ENCODE data around the gene WDR64. TPM values are rescaled to one million over a fixed set of nuclear protein-coding genes. Genes with fewer than 3 reads are reported as not detected.

Gene WDR64
- total and polyA plus RNA-seq, 2 of the 13 experiments (the other 11 are each of a cell fraction or from before 2014, with no cell fraction given): not detected

DNA sequence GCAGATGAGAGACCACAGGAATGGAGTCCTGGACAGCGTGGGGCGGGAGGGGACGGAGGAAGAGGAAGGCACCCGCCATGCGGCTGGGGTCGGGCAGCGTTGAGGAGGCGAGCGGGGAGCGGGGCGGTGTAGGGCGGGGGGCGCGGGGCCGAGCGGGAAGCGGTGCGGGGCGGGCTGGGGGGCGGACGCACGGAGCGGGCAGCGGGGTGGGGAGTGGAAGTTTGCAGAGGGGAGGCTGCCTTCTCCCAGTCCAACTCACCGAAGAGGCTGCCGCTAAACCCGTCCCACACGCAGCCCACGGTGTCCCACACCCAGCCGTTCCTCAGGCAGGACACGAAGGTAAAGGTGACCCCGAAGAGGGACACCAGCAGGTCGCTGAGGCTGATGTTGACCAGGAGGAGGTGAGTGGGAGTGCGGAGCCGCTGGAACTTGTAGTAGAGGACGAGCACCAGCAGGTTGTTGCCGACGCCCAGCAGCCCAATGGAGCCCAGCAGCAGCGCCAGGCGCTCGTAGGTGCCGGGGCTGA is 12.4 kb upstream of the WDR64 start:
- Histone ChIP-seq H3K4me2 (ENCODE audit: low read depth, low read length) (peak overlapping the region; percentile 82), H2AFZ (ENCODE audit: low read length) (no peak overlapping the region), H3K4me1 (ENCODE audit: insufficient read depth, low read length) (peaks cover 47% of the 10 kb centered on the region), H3K4me3 (replicated peaks in 1 of 3; ENCODE audit: insufficient read depth in 1 of 3, low read depth in 2 of 3, low read length in 3 of 3) (peak overlapping the region; percentile 85 to 100 (median 99)), H4K20me1 (ENCODE audit: insufficient read depth, low read length) (peaks cover 6% of the 10 kb centered on the region; the same call in 1 of the 2 replicates), H3K79me2 (ENCODE audit: insufficient read depth, low read length) (peaks cover 24% of the 10 kb centered on the region), H3K9me3 (ENCODE audit: low read length) (no peaks in the 10 kb centered on the region), H3K36me3 (replicated peaks in 1 of 2; ENCODE audit: control insufficient read depth in 1 of 2, insufficient read depth in 2 of 2, low read length in 2 of 2) (peaks cover 0 to 12% of the 10 kb centered on the region in 2 experiments; a peak in 4 of 5 replicates), H3K27me3 (ENCODE audit: control insufficient read depth in 1 of 2, insufficient read depth in 2 of 2, low read length in 2 of 2) (no peaks in the 10 kb centered on the region; a peak in 1 of 5 replicates), H3K9ac (ENCODE audit: insufficient read depth, low read depth, low read length) (peak overlapping the region; percentile 96), H3K27ac (ENCODE audit: extremely low read length, insufficient read depth, low read length) (peak overlapping the region; percentile 91)
- POLR2A ChIA-PET: interaction anchor here (1.0 to 2.2 kb wide), 5 partner anchors 12 to 208 kb away, joined by 4 to 11 read pairs (median 7); partner anchors contain the start of genes EXO1 and FH
- CTCF ChIA-PET (ENCODE audit: low intra/inter-chr PET ratio, low total read pairs): interaction anchor here (1.0 kb wide), 1 partner anchor 29 kb away, joined by 3 read pairs; no protein-coding TSS in a partner anchor
- 2% methylated on average over 11 of the region's 42 CpGs for WGBS (ENCODE audit: low lambda C conversion rate)
- peak; percentile 57 for ATAC-seq
- peak; percentile 38 for DNase-seq (ENCODE audit: low spot score)
- no peak for FAIRE-seq
- BruUV-seq (replicated peaks): no TSS peak
- in situ Hi-C loops (cut with HindIII; ENCODE audit: extremely low pct_ligation_motif_present, low pct_unique_long_range_greater_than_20kb) (loop anchor here (10.0 kb wide), 1 partner anchor 115 kb away; no protein-coding TSS in a partner anchor), intact Hi-C loops (cut with micrococcal nuclease; ENCODE audit: unreplicated experiment) (loop anchor here (1.0 kb wide), 2 partner anchors 24 to 121 kb away; no protein-coding TSS in a partner anchor)
- TF ChIP-seq HMG20B (CRISPR knock-in tag; conservative IDR thresholded peaks at IDR 0.05) (no peak), ZNF605 (CRISPR knock-in tag; IDR thresholded peaks at IDR 0.05) (no peak), ADNP (CRISPR knock-in tag; IDR thresholded peaks at IDR 0.05) (no peak), POLR2A (IDR thresholded peaks at IDR 0.05; ENCODE audit: insufficient read depth in 1 of 2, low read depth in 2 of 2, low read length in 2 of 2) (peak in 1 of 2 experiments; percentile 53; a peak in 1 of 4 replicates), ATF7-NPFF (CRISPR knock-in tag; IDR thresholded peaks at IDR 0.05; ENCODE audit: low read depth) (0 out of 2 replicates have a peak, but pooled peaks have one; percentile 17), ZNF30 (CRISPR knock-in tag; IDR thresholded peaks at IDR 0.05) (no peak), CHCHD3 (CRISPR knock-in tag; IDR thresholded peaks at IDR 0.05) (no peak), ZBTB14 (CRISPR knock-in tag; IDR thresholded peaks at IDR 0.05) (no peak), BRCA1 (CRISPR knock-in tag; IDR thresholded peaks at IDR 0.05) (no peak), NR2F2 (IDR thresholded peaks at IDR 0.05; ENCODE audit: borderline replicate concordance, low read depth) (no peak), NFATC3 (CRISPR knock-in tag; IDR thresholded peaks at IDR 0.05) (no peak), ZNF549 (CRISPR knock-in tag; IDR thresholded peaks at IDR 0.05) (0 out of 2 replicates have a peak, but pooled peaks have one; percentile 19), PHF20 (CRISPR knock-in tag; IDR thresholded peaks at IDR 0.05) (no peak), ZBTB34 (CRISPR knock-in tag; IDR thresholded peaks at IDR 0.05) (no peak), RELA (CRISPR knock-in tag; IDR thresholded peaks at IDR 0.05) (no peak)
- TF ChIP-seq, protein P1, sequence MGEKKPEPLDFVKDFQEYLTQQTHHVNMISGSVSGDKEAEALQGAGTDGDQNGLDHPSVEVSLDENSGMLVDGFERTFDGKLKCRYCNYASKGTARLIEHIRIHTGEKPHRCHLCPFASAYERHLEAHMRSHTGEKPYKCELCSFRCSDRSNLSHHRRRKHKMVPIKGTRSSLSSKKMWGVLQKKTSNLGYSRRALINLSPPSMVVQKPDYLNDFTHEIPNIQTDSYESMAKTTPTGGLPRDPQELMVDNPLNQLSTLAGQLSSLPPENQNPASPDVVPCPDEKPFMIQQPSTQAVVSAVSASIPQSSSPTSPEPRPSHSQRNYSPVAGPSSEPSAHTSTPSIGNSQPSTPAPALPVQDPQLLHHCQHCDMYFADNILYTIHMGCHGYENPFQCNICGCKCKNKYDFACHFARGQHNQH (CRISPR knock-in tag; IDR thresholded peaks at IDR 0.05): no peak
- TF ChIP-seq, protein P2, sequence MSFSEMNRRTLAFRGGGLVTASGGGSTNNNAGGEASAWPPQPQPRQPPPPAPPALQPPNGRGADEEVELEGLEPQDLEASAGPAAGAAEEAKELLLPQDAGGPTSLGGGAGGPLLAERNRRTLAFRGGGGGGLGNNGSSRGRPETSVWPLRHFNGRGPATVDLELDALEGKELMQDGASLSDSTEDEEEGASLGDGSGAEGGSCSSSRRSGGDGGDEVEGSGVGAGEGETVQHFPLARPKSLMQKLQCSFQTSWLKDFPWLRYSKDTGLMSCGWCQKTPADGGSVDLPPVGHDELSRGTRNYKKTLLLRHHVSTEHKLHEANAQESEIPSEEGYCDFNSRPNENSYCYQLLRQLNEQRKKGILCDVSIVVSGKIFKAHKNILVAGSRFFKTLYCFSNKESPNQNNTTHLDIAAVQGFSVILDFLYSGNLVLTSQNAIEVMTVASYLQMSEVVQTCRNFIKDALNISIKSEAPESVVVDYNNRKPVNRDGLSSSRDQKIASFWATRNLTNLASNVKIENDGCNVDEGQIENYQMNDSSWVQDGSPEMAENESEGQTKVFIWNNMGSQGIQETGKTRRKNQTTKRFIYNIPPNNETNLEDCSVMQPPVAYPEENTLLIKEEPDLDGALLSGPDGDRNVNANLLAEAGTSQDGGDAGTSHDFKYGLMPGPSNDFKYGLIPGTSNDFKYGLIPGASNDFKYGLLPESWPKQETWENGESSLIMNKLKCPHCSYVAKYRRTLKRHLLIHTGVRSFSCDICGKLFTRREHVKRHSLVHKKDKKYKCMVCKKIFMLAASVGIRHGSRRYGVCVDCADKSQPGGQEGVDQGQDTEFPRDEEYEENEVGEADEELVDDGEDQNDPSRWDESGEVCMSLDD (CRISPR knock-in tag; IDR thresholded peaks at IDR 0.05; ENCODE audit: borderline replicate concordance): peak; percentile 11; the same call in 1 of the 2 replicates
